ENCODE measurements around the gene MRPL20. TPM values are rescaled to one million over a fixed set of nuclear protein-coding genes. Genes with fewer than 3 reads are reported as not detected.
"Not testable (repeated sequence)": the region's sequence is repeated elsewhere in the genome, so short reads cannot be mapped to it uniquely, and the experiment has no call there.

MRPL20 gene
- 147 and 153 TPM in 2 replicates for polyA plus RNA-seq (2013)

- H3K27ac ChIP-seq (ENCODE audit: low read depth, low read length), result peak within 1 kb of the TSS; percentile 78
- H3K36me3 ChIP-seq (ENCODE audit: control insufficient read depth in 1 of 2, insufficient read depth in 2 of 2, low read length in 2 of 2), result peaks cover 33 to 34% of the 10 kb centered on the region in 2 experiments
- no peak within 1 kb of the TSS for H3K23ac ChIP-seq (ENCODE audit: low read length)
- no CpG with 5 or more reads among the region's 98 CpGs for WGBS (ENCODE audit: extremely low coverage, insufficient coverage, insufficient read length)
- H3K79me1 ChIP-seq (ENCODE audit: low read length), result peaks cover 12% of the 10 kb centered on the region
- peak; percentile 93 to 95 for DNase-seq
- peaks cover 2% of the 10 kb centered on the region for H3K9me3 ChIP-seq (ENCODE audit: insufficient read depth, low read depth, low read length)
- H3K4me3 ChIP-seq (ENCODE audit: low read depth, low read length), result peak within 1 kb of the TSS; percentile 91
- H3K4ac ChIP-seq (ENCODE audit: low read depth, low read length), result peak within 1 kb of the TSS; percentile 96
- peaks cover 11 to 14% of the 10 kb centered on the region in 2 experiments for H3K4me1 ChIP-seq (ENCODE audit: control insufficient read depth in 1 of 2, insufficient read depth in 2 of 2, low read length in 2 of 2)
- H4K12ac ChIP-seq (ENCODE audit: low read depth, low read length), result peak within 1 kb of the TSS; percentile 99
- peak within 1 kb of the TSS; percentile 93 for H3K9ac ChIP-seq (ENCODE audit: low read length)
- H4K91ac ChIP-seq (ENCODE audit: low read depth, low read length), result peak within 1 kb of the TSS; percentile 95
- H2BK5ac ChIP-seq (ENCODE audit: low read depth, low read length, poor library complexity), result peak within 1 kb of the TSS; percentile 91
- peak within 1 kb of the TSS; percentile 88 for H3K4me2 ChIP-seq (ENCODE audit: low read length)
- peak within 1 kb of the TSS; percentile 98 for H2AK5ac ChIP-seq (ENCODE audit: low read length)
- H3K79me2 ChIP-seq (ENCODE audit: control insufficient read depth, insufficient read depth, low read length, poor library complexity), result peaks cover 17% of the 10 kb centered on the region
- peak within 1 kb of the TSS; percentile 87 for H2AFZ ChIP-seq (ENCODE audit: insufficient read depth, low read length, poor library complexity)
- H3K14ac ChIP-seq (ENCODE audit: low read length), result peak within 1 kb of the TSS; percentile 96
- peak within 1 kb of the TSS; percentile 89 for H3K18ac ChIP-seq (ENCODE audit: low read length)
- no peaks in the 10 kb centered on the region for H3K27me3 ChIP-seq (ENCODE audit: insufficient read depth, low read length)
- peak within 1 kb of the TSS; percentile 98 for H4K8ac ChIP-seq (ENCODE audit: low read depth, low read length)
- peak within 1 kb of the TSS; percentile 80 for H2BK120ac ChIP-seq (ENCODE audit: insufficient read depth, low read length, poor library complexity)
- H2BK12ac ChIP-seq (ENCODE audit: low read length), result peak within 1 kb of the TSS; percentile 10
Measured at GRCh38 chr1:1406821-1407635, at the start of gene MRPL20. Gene MRPL20 (minus strand): TSS chr1:1407293. CDS start chr1:1407217, 76 bp downstream.

GRCh38 chr1:1456683-1457255 is 49.7 kb upstream of the MRPL20 start:
- not testable (repeated sequence) for H2BK120ac ChIP-seq (ENCODE audit: insufficient read depth, low read length, poor library complexity); H3K18ac ChIP-seq (ENCODE audit: low read length); H2BK5ac ChIP-seq (ENCODE audit: low read depth, low read length, poor library complexity); H3K79me1 ChIP-seq (ENCODE audit: low read length); H3K79me2 ChIP-seq (ENCODE audit: control insufficient read depth, insufficient read depth, low read length, poor library complexity); H3K4me1 ChIP-seq (ENCODE audit: control insufficient read depth in 1 of 2, insufficient read depth in 2 of 2, low read length in 2 of 2); H3K4me3 ChIP-seq (ENCODE audit: low read depth, low read length); H3K4me2 ChIP-seq (ENCODE audit: low read length); H4K8ac ChIP-seq (ENCODE audit: low read depth, low read length); H4K12ac ChIP-seq (ENCODE audit: low read depth, low read length); H3K14ac ChIP-seq (ENCODE audit: low read length); H3K27me3 ChIP-seq (ENCODE audit: insufficient read depth, low read length); H2AFZ ChIP-seq (ENCODE audit: insufficient read depth, low read length, poor library complexity); H2AK5ac ChIP-seq (ENCODE audit: low read length); H3K27ac ChIP-seq (ENCODE audit: low read depth, low read length); H2BK12ac ChIP-seq (ENCODE audit: low read length); DNase-seq; H3K36me3 ChIP-seq (ENCODE audit: control insufficient read depth in 1 of 2, insufficient read depth in 2 of 2, low read length in 2 of 2); H4K91ac ChIP-seq (ENCODE audit: low read depth, low read length); H3K9me3 ChIP-seq (ENCODE audit: insufficient read depth, low read depth, low read length); H3K23ac ChIP-seq (ENCODE audit: low read length); H3K4ac ChIP-seq (ENCODE audit: low read depth, low read length); H3K9ac ChIP-seq (ENCODE audit: low read length)
- WGBS (ENCODE audit: extremely low coverage, insufficient coverage, insufficient read length), result no CpG with 5 or more reads among the region's 22 CpGs

- not testable (repeated sequence) for H4K8ac ChIP-seq (ENCODE audit: low read depth, low read length); H3K18ac ChIP-seq (ENCODE audit: low read length); H3K9me3 ChIP-seq (ENCODE audit: insufficient read depth, low read depth, low read length); H3K27me3 ChIP-seq (ENCODE audit: insufficient read depth, low read length); H3K23ac ChIP-seq (ENCODE audit: low read length); H3K4me1 ChIP-seq (ENCODE audit: control insufficient read depth in 1 of 2, insufficient read depth in 2 of 2, low read length in 2 of 2); H2BK12ac ChIP-seq (ENCODE audit: low read length); H3K4ac ChIP-seq (ENCODE audit: low read depth, low read length); H3K9ac ChIP-seq (ENCODE audit: low read length); H3K36me3 ChIP-seq (ENCODE audit: control insufficient read depth in 1 of 2, insufficient read depth in 2 of 2, low read length in 2 of 2); H2BK5ac ChIP-seq (ENCODE audit: low read depth, low read length, poor library complexity); H4K12ac ChIP-seq (ENCODE audit: low read depth, low read length); H3K14ac ChIP-seq (ENCODE audit: low read length); H2AFZ ChIP-seq (ENCODE audit: insufficient read depth, low read length, poor library complexity); DNase-seq; H4K91ac ChIP-seq (ENCODE audit: low read depth, low read length); H3K4me3 ChIP-seq (ENCODE audit: low read depth, low read length); H3K27ac ChIP-seq (ENCODE audit: low read depth, low read length); H2BK120ac ChIP-seq (ENCODE audit: insufficient read depth, low read length, poor library complexity); H3K79me2 ChIP-seq (ENCODE audit: control insufficient read depth, insufficient read depth, low read length, poor library complexity); H2AK5ac ChIP-seq (ENCODE audit: low read length); H3K4me2 ChIP-seq (ENCODE audit: low read length); H3K79me1 ChIP-seq (ENCODE audit: low read length)
- no CpG with 5 or more reads among the region's 15 CpGs for WGBS (ENCODE audit: extremely low coverage, insufficient coverage, insufficient read length)
Measured at GRCh38 chr1:1455934-1456333, 48.8 kb upstream of the MRPL20 start.

DNA sequence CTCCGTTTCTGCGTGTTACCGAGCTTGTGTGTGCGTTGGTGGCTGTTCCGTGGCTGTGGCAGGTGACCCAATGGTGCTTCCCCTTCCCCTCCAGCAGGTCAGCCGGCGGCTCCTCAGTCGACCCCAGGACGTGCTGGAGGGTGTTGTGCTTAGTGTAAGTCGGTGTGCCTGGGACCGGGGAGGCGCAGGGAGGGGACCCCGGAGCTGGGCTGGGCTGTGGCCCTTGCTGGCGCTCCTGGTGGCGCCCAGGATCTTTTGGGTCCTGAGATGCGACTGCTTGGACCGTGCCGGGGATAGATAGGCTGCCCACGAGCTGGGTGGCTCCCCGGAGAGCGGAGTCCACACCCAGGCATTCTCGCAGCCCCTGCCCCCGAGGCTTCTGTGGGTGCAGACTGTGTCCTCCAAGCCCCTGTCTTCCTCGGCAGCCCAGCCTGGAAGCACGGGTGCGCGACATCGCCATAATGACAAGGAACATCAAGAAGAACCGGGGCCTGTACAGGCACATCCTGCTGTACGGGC is 48.3 kb upstream of the MRPL20 start:
- H3K27me3 ChIP-seq (ENCODE audit: insufficient read depth, low read length), result no peaks in the 10 kb centered on the region
- no peak overlapping the region for H3K18ac ChIP-seq (ENCODE audit: low read length)
- H2AFZ ChIP-seq (ENCODE audit: insufficient read depth, low read length, poor library complexity), result no peak overlapping the region
- H3K36me3 ChIP-seq (ENCODE audit: control insufficient read depth in 1 of 2, insufficient read depth in 2 of 2, low read length in 2 of 2), result no peaks in the 10 kb centered on the region
- DNase-seq, result no peak
- no peak overlapping the region for H4K12ac ChIP-seq (ENCODE audit: low read depth, low read length)
- H3K4me1 ChIP-seq (ENCODE audit: control insufficient read depth in 1 of 2, insufficient read depth in 2 of 2, low read length in 2 of 2), result no peaks in the 10 kb centered on the region
- no peak overlapping the region for H3K4ac ChIP-seq (ENCODE audit: low read depth, low read length)
- H3K23ac ChIP-seq (ENCODE audit: low read length), result no peak overlapping the region
- H2BK12ac ChIP-seq (ENCODE audit: low read length), result no peak overlapping the region
- no peak overlapping the region for H3K4me3 ChIP-seq (ENCODE audit: low read depth, low read length)
- no peaks in the 10 kb centered on the region for H3K9me3 ChIP-seq (ENCODE audit: insufficient read depth, low read depth, low read length)
- H2BK120ac ChIP-seq (ENCODE audit: insufficient read depth, low read length, poor library complexity), result no peak overlapping the region
- WGBS (ENCODE audit: extremely low coverage, insufficient coverage, insufficient read length), result no CpG with 5 or more reads among the region's 30 CpGs
- no peak overlapping the region for H2AK5ac ChIP-seq (ENCODE audit: low read length)
- H2BK5ac ChIP-seq (ENCODE audit: low read depth, low read length, poor library complexity), result no peak overlapping the region
- H3K9ac ChIP-seq (ENCODE audit: low read length), result no peak overlapping the region
- no peaks in the 10 kb centered on the region for H3K79me1 ChIP-seq (ENCODE audit: low read length)
- H3K14ac ChIP-seq (ENCODE audit: low read length), result no peak overlapping the region
- no peak overlapping the region for H3K27ac ChIP-seq (ENCODE audit: low read depth, low read length)
- no peaks in the 10 kb centered on the region for H3K79me2 ChIP-seq (ENCODE audit: control insufficient read depth, insufficient read depth, low read length, poor library complexity)
- no peak overlapping the region for H3K4me2 ChIP-seq (ENCODE audit: low read length)
- no peak overlapping the region for H4K8ac ChIP-seq (ENCODE audit: low read depth, low read length)
- H4K91ac ChIP-seq (ENCODE audit: low read depth, low read length), result no peak overlapping the region

Measured in trophoblast cell (in vitro differentiated cells and primary cell).